Trophoblast cell (in vitro differentiated cells and primary cell): ENCODE data around the gene ELOVL5.
"Not testable (repeated sequence)": the region's sequence is repeated elsewhere in the genome, so short reads cannot be mapped to it uniquely, and the experiment has no call there.

Experiments
- DNase-seq, 2 donors: peaks; one replicate each; pipeline ENCODE4 v3.0.0-alpha.2; 2016
- H2AFZ ChIP-seq: 2 replicates; pipeline ENCODE4 v1.6.1; 2013; ENCODE audit warnings: low read length, moderate library complexity, mild to moderate bottlenecking; ENCODE audit not compliant: insufficient read depth, poor library complexity
- H2AK5ac ChIP-seq: 2 replicates; pipeline ENCODE4 v1.6.1; 2013; ENCODE audit warnings: mild to moderate bottlenecking, low read length
- H2BK120ac ChIP-seq: 2 replicates; pipeline ENCODE4 v1.6.1; 2013; ENCODE audit warnings: low read length, mild to moderate bottlenecking, moderate library complexity; ENCODE audit not compliant: insufficient read depth, poor library complexity
- H2BK12ac ChIP-seq: 2 replicates; pipeline ENCODE4 v1.6.1; 2013; ENCODE audit warnings: mild to moderate bottlenecking, low read length, moderate library complexity
- H2BK5ac ChIP-seq: 2 replicates; pipeline ENCODE4 v1.6.1; 2013; ENCODE audit warnings: low read length, low read depth, moderate library complexity, mild to moderate bottlenecking; ENCODE audit not compliant: poor library complexity
- H3K14ac ChIP-seq: 2 replicates; pipeline ENCODE4 v1.6.1; 2013; ENCODE audit warnings: mild to moderate bottlenecking, low read length
- H3K18ac ChIP-seq: 2 replicates; pipeline ENCODE4 v1.6.1; 2013; ENCODE audit warnings: mild to moderate bottlenecking, low read length
- H3K23ac ChIP-seq: 2 replicates; pipeline ENCODE4 v1.6.1; 2013; ENCODE audit warnings: low read length
- H3K27ac ChIP-seq: 2 replicates; pipeline ENCODE4 v1.5.1; 2013; ENCODE audit warnings: low read depth, mild to moderate bottlenecking, inconsistent platforms, low read length, moderate library complexity
- H3K27me3 ChIP-seq: 2 replicates; pipeline ENCODE4 v1.6.1; 2013; ENCODE audit warnings: inconsistent platforms, mild to moderate bottlenecking, low read length, moderate library complexity; ENCODE audit not compliant: insufficient read depth
- H3K36me3 ChIP-seq, 2 experiments: 1 replicate in 1 of 2; 2 replicates in 1 of 2; pipeline ENCODE4 v1.6.1; 2013; ENCODE audit warnings: low read length in 2 of 2, mild to moderate bottlenecking in 2 of 2, moderate library complexity in 1 of 2; ENCODE audit not compliant: insufficient read depth in 2 of 2, control insufficient read depth in 1 of 2
- H3K4ac ChIP-seq: 2 replicates; pipeline ENCODE4 v1.6.1; 2013; ENCODE audit warnings: low read depth, mild to moderate bottlenecking, low read length, moderate library complexity
- H3K4me1 ChIP-seq, 2 experiments: 1 replicate in 1 of 2; 2 replicates in 1 of 2; pipeline ENCODE4 v1.6.1; 2013; ENCODE audit warnings: low read length in 2 of 2, mild to moderate bottlenecking in 2 of 2, moderate library complexity in 1 of 2; ENCODE audit not compliant: insufficient read depth in 2 of 2, control insufficient read depth in 1 of 2
- H3K4me2 ChIP-seq: 2 replicates; pipeline ENCODE4 v1.6.1; 2013; ENCODE audit warnings: inconsistent platforms, mild to moderate bottlenecking, low read length, moderate library complexity
- H3K4me3 ChIP-seq: 2 replicates; pipeline ENCODE4 v1.5.1; 2013; ENCODE audit warnings: mild to moderate bottlenecking, low read depth, low read length, inconsistent platforms
- H3K79me1 ChIP-seq: one replicate; pipeline ENCODE4 v1.6.1; 2013; ENCODE audit warnings: low read length
- H3K79me2 ChIP-seq: 2 replicates; pipeline ENCODE4 v1.6.1; 2013; ENCODE audit warnings: low read length, mild to moderate bottlenecking; ENCODE audit not compliant: control insufficient read depth, insufficient read depth, poor library complexity
- H3K9ac ChIP-seq: 2 replicates; pipeline ENCODE4 v1.6.1; 2013; ENCODE audit warnings: mild to moderate bottlenecking, low read length
- H3K9me3 ChIP-seq: 2 replicates; pipeline ENCODE4 v1.6.1; 2013; ENCODE audit warnings: low read depth, mild to moderate bottlenecking, control low read depth, inconsistent platforms, low read length; ENCODE audit not compliant: insufficient read depth
- H4K12ac ChIP-seq: 2 replicates; pipeline ENCODE4 v1.6.1; 2013; ENCODE audit warnings: low read depth, mild to moderate bottlenecking, low read length, moderate library complexity
- H4K8ac ChIP-seq: 2 replicates; pipeline ENCODE4 v1.6.1; 2013; ENCODE audit warnings: low read depth, mild to moderate bottlenecking, low read length, moderate library complexity
- H4K91ac ChIP-seq: one replicate; pipeline ENCODE4 v1.6.1; 2013; ENCODE audit warnings: low read depth, mild to moderate bottlenecking, low read length, moderate library complexity
- WGBS: extraction: QIAGEN DNeasy Blood & Tissue Kit; methylation state at CpG from one replicate; pipeline ENCODE4 v1.1.7; 2013; ENCODE audit warnings: missing lambda C conversion rate; ENCODE audit not compliant: insufficient read length, insufficient coverage; ENCODE audit errors: extremely low coverage; 5-methylcytosine and 5-hydroxymethylcytosine counted together

Gene ELOVL5

GRCh38 chr6:53306217-53306616 is 42.5 kb downstream of the ELOVL5 start:
- not testable (repeated sequence) for H4K12ac ChIP-seq, H3K14ac ChIP-seq, H3K79me1 ChIP-seq, H2AK5ac ChIP-seq, H2BK12ac ChIP-seq, H4K8ac ChIP-seq, H2AFZ ChIP-seq, DNase-seq, H3K36me3 ChIP-seq, H3K79me2 ChIP-seq, H4K91ac ChIP-seq, H3K18ac ChIP-seq, H2BK120ac ChIP-seq, H3K4me3 ChIP-seq, H3K9ac ChIP-seq, H3K4me1 ChIP-seq, H3K23ac ChIP-seq, H3K27ac ChIP-seq, H3K9me3 ChIP-seq, H3K27me3 ChIP-seq, H3K4me2 ChIP-seq, H3K4ac ChIP-seq, H2BK5ac ChIP-seq
- no CpG with 5 or more reads among the region's 1 CpG for WGBS

- not testable (repeated sequence) for H2AFZ ChIP-seq, H3K79me2 ChIP-seq, H3K9me3 ChIP-seq, H3K18ac ChIP-seq, H2AK5ac ChIP-seq, H3K23ac ChIP-seq, H3K4me3 ChIP-seq, H2BK12ac ChIP-seq, H4K8ac ChIP-seq, H3K9ac ChIP-seq, H3K14ac ChIP-seq, DNase-seq, H3K79me1 ChIP-seq, H2BK5ac ChIP-seq, H4K91ac ChIP-seq, H3K36me3 ChIP-seq, H3K27ac ChIP-seq, H3K4me2 ChIP-seq, H2BK120ac ChIP-seq, H4K12ac ChIP-seq, H3K27me3 ChIP-seq, H3K4ac ChIP-seq
- H3K4me1 ChIP-seq, result peaks cover 10 to 11% of the 10 kb centered on the region in 2 experiments
- WGBS, result no CpG with 5 or more reads among the region's 37 CpGs
These were observed 43.2 kb downstream of the ELOVL5 start for GRCh38 chr6:53305506-53306005.

GRCh38 chr6:53304953-53305352 is 43.8 kb downstream of the ELOVL5 start:
- H3K27ac ChIP-seq, H2AFZ ChIP-seq, DNase-seq, H3K18ac ChIP-seq, H2BK5ac ChIP-seq, H3K36me3 ChIP-seq, H2BK120ac ChIP-seq, H3K9me3 ChIP-seq, H4K12ac ChIP-seq, H3K79me1 ChIP-seq, H3K4ac ChIP-seq, H3K9ac ChIP-seq, H4K8ac ChIP-seq, H2AK5ac ChIP-seq, H2BK12ac ChIP-seq, H3K79me2 ChIP-seq, H3K14ac ChIP-seq, H3K4me2 ChIP-seq, H3K4me3 ChIP-seq, H3K23ac ChIP-seq, H4K91ac ChIP-seq, H3K27me3 ChIP-seq: not testable (repeated sequence)
- peaks cover 10 to 11% of the 10 kb centered on the region in 2 experiments for H3K4me1 ChIP-seq
- WGBS, result no CpG with 5 or more reads among the region's 32 CpGs

- Histone ChIP-seq H4K12ac (no peak overlapping the region), H2BK5ac (no peak overlapping the region), H4K91ac (no peak overlapping the region), H3K4me3 (no peak overlapping the region), H3K14ac (no peak overlapping the region), H2BK120ac (no peak overlapping the region), H2BK12ac (no peak overlapping the region), H3K4me2 (no peak overlapping the region), H3K9me3 (no peaks in the 10 kb centered on the region), H3K4ac (no peak overlapping the region), H3K23ac (no peak overlapping the region), H3K9ac (no peak overlapping the region), H3K4me1 (peaks cover 10 to 11% of the 10 kb centered on the region in 2 experiments), H3K79me1 (peaks cover 2% of the 10 kb centered on the region), H3K27ac (peak overlapping the region; percentile 22), H4K8ac (no peak overlapping the region), H3K79me2 (no peaks in the 10 kb centered on the region), H3K36me3 (no peaks in the 10 kb centered on the region), H3K18ac (no peak overlapping the region), H2AFZ (no peak overlapping the region), H3K27me3 (no peaks in the 10 kb centered on the region), H2AK5ac (no peak overlapping the region)
- DNase-seq, result peak in 1 of 2 donors; percentile 53
- WGBS, result no CpG with 5 or more reads among the region's 6 CpGs
These were observed 45.9 kb downstream of the ELOVL5 start for GRCh38 chr6:53302678-53303360.
